Inflammatory macrophage treated with lipopolysaccharide for 1 hour (primary cell): ENCODE data around the gene CSMD2.

Experiments
- DNase-seq, 2 donors: peaks; one replicate each; pipeline ENCODE4 v3.0.0-alpha.2; 2020 to 2022

Gene CSMD2

DNA sequence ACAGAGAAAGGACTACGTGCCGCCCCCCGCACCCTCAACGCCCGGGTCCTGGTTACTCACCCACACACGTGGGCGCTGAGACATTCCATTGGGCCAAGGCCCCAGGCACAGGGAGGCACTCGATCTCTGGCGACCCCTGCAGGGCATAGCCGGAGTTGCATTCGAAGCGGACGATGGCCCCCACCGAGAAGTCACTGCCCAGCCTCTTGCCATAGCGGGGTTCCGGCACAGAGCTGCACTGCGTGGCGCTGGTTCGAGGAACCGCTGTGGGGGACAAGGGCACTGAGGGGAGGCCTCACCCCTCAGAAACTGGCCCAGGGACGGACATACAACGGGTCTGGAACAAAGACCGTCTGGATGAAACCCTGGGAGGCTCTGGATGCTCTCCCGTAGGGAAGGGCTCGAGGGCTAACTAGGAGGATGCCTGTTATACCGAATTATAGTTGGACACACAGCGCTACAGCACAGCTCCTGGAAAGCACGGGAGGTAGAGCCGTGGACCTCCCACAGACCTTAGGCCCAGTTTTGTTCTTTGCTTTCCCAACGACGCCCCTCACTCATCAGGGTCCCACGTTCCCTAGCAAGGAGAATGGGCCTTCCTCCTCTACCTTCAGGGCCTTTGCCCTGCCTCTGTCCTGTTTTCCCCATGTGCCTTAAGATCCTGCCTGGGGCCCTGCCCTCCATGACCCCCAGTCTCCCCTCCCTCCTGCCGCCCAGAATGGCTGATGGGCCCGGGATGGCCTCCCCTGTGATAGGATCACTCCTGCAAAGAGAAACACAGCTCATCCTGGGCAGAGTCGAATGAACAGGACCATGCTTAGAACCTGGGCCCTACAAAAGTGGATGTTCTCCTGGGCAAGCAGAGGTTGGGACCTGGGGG lies 539.8 kb downstream of the CSMD2 start:
- DNase-seq, result no peak

DNA sequence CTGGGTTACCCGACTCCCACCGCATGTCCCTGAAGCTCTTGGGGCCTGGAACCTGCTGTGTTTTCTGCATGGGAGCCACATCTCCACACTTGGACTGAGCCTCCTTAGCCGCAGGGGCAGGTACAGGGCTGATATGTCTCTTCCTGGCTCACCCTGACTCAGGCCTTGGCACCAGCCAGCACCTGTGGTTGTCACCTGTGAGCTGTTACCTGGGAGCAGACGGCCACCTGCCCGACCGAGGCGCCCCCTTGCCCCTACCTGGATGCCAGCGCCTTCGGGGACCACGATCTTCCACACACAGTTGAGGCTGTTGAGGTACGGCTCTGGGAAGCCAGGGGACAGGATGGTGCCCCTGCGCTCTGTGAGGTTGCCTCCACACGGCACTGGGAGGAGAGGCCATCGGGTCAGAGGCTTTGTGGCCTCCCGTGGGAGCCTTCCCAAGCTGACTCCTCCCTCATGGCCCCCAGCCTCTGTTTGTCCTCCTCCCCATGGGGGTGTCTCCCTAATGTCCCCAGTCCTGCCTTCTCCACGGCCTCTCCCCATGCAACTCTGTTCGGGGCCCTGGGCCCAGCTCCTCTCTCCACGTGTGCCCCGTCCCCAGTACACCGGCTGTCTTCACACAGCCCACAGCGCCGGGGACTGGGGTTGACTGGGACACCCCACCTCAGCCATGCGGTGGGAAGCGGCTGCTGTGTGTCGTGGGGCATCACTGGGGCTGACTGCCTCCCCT lies 540.6 kb downstream of the CSMD2 start:
- DNase-seq, result no peak

- DNase-seq, result no peak
Observed at GRCh38 chr1:33623811-33624210, 541.2 kb downstream of the CSMD2 start.

- no peak for DNase-seq
Observed at GRCh38 chr1:33622757-33623156, 542.3 kb downstream of the CSMD2 start.

DNA sequence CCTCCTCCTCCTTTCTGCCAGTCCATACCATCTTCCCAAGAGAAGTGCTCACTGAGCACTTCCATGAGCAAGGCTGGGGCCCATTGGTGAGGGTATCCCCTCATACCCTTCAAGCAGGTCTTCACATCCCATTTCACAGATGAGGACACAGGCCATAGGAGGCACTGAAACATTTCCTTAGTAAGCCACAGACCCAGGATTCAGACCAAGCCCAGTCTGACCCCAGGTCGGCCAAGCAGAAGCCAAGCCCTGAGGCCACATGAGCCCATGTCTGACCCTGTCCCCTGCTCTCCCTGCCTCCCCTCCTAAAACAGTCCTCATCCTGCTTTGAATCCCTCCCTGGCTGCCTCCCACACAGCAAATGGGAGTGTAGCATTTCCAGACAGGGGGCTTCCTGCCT lies 546.4 kb downstream of the CSMD2 start:
- DNase-seq, result no peak

- no peak for DNase-seq
Observed at GRCh38 chr1:33617451-33617850, 547.6 kb downstream of the CSMD2 start.

- DNase-seq, result no peak
Observed at GRCh38 chr1:33616780-33617179, 548.2 kb downstream of the CSMD2 start.

DNA sequence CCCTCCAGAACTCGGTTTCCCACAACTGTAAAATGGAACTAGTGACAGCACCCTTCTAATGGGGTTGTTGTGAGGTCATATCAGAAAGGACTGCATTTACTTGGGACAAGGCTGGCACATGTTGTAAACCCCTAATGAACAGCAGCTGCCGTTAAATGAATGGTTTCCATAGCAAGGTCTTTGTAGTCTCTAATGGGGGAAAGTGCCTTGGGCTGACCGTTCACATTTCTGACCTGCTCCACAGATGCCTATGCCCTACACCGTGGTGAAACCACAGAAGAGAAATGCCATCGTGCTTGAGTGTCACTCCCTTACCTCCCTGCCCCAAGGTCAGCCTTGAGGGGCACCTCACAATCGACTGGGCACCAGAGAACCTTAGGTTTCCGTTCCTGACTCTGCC lies 549.5 kb downstream of the CSMD2 start:
- no peak for DNase-seq

DNA sequence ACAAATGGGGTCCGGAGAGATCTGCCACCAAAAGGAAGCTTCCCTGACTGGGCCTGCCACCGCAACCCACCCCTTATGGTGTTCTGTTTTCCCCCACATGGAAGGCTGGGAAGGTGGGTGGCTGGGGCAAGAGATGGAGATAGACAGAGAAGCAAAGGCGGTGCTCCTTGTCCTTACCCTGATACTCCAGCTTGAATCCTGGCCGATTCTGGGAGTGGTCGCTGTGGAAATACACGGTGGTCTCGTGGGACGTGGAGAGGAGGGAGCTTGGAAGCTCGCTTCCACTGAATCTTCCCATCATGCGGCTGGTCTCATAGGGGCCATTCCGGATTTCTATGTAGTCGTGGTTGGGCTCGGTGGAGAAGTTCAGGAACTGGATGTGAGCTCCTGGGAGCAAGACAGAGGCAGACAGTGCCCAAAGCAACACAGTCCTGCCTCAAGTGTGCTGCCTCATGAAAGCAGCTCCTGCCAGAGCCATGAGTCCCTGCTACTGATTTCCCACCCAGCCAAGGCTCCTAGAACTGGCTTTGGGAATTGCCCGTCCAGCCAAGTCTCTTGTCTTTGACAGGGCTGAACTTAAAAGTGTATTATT lies 554.1 kb downstream of the CSMD2 start:
- no peak for DNase-seq

GRCh38 chr1:33610391-33610790 lies 554.6 kb downstream of the CSMD2 start:
- DNase-seq, result no peak

- no peak for DNase-seq
Observed at GRCh38 chr1:33609739-33610138, 555.3 kb downstream of the CSMD2 start.

- DNase-seq, result no peak
Observed at GRCh38 chr1:33608825-33609400, 556.1 kb downstream of the CSMD2 start.

DNA sequence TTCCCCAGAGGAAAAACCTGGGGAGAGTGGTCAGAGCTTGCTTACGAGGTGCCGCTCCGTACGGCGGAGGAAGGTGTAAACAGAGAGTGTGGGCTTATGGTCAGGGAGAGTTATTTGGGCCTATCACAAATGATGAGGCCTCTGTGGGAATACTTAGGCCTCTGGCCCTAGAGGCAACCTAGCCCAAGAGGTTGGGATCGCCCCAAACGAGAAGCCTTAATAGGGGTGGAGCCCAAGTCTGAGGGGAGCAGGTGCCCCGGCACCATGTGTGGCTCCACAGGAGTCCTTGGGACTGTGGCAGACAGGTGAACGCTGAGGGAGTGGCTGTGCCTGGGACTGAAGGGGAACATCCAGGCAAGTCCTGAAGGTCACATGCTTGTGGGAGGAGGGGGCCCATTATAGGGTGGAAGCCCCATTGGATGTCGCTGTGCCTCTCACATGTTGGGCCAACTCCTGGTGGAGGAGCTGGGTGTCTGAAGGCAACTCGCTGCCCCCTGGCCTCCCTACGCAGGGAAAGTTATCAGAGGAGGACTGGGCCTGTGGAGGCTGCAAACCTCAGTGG lies 557.5 kb downstream of the CSMD2 start:
- no peak for DNase-seq

- no peak for DNase-seq
Observed at GRCh38 chr1:33606272-33606671, 558.8 kb downstream of the CSMD2 start.

DNA sequence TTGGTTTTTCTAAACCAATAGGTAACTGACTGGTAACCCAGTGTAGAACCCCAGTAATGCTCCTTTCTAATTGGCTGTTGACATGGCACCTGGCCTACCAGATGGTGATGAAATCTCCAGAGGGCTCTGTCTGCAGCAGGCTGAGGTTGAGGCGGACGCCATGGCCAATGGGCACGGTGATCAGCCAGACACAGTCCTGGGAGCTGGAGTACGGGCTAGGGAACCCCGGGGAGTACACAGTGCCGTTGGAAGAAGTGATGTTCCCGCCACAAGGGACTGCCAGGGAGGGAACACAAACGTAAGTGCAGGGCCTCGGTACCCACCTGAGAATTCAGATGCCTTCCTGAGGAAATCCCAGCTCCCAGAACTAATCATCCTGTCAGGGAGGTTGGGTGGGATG lies 562.8 kb downstream of the CSMD2 start:
- DNase-seq, result no peak

GRCh38 chr1:33601751-33602150 lies 563.3 kb downstream of the CSMD2 start:
- DNase-seq, result no peak

GRCh38 chr1:33599516-33600115 lies 565.4 kb downstream of the CSMD2 start:
- DNase-seq, result peak; percentile 9 to 33

DNA sequence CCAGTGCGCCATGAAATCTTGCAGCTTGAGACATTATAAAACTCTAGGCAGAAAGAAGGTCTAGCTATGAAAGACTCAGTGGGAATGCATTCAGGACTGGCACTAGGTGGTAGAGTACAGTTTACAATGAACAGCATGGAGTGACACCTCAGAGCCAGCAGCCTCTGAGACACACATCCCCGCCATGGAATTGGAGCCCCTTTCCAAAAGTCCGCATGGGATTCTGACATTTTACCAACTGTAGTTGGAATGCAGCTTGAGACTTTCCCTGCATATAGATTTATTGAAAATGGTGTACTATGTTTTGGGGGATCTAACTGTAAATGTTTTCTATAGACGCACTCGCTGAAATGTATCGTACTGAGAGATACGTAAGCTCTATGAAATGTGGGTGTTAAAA lies 576.3 kb downstream of the CSMD2 start:
- no peak for DNase-seq

DNA sequence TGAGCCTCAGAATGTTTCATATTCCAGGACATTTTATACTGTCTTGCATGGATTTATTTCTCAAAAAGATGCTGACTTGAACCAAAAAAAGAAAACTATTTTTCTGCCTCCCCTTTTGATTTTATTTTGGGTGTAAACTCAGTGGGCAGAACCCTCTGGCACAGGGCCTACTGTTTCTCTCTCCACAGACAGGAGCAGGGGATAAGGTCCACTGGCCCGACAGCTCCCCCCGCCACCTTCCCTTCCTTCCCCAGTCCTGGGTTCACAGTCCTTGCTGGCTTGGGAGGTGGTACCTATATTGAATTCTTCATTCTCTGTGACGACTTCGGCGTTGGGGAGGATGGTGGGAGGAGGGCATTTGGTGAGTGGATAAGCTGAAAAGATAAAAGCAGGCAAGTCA lies 578.2 kb downstream of the CSMD2 start:
- DNase-seq, result no peak

- DNase-seq, result no peak
Observed at GRCh38 chr1:33586106-33586505, 578.9 kb downstream of the CSMD2 start.

DNA sequence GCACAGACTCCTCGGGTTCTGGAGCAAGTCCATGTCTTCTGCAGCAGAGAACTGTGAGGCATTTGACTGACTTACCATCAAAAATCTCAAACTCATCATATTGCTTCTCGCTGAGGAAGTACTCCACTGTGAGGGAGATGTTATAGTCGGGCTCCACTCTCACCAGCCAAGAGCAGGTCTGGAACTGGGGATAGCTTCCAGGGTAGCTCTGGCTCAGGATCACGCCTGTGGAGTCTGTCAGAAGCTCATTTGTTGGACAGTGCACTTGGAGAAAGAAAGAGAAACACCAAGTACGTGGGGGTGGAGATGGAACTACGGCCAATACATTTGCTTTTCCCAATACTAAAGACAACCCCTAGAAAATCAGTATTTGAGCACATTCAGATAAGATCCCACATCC lies 581.5 kb downstream of the CSMD2 start:
- DNase-seq, result no peak

- no peak for DNase-seq
Observed at GRCh38 chr1:33578557-33579448, 586.2 kb downstream of the CSMD2 start.
